HEK293T (cell line): ENCODE data around the gene TRIM2.
A peak's percentile ranks its signal among the peaks of the same experiment; 100 is the strongest.

Experiments
- CTCF ChIA-PET: fragments of 350-600 bp; formaldehyde crosslinking; extraction: SDS; loops from one replicate; lab custom pipeline; 2021; ENCODE audit warnings: antibody characterized with exemption, inconsistent platforms; lab: Yijun Ruan, JAX
- POLR2A ChIA-PET: fragments of 350-600 bp; formaldehyde crosslinking; extraction: SDS; loops from one replicate; lab custom pipeline; 2020; ENCODE audit warnings: antibody characterized with exemption, inconsistent platforms; lab: Yijun Ruan, JAX
- DNase-seq: peaks from one replicate; pipeline ENCODE4 v3.0.0; 2012; ENCODE audit warnings: mixed read lengths; ENCODE audit errors: extremely low spot score
- ARNT ChIP-seq: fragments of 450-650 bp; IDR thresholded peaks from 2 replicates; pipeline ENCODE4 v1.6.1; 2017; ENCODE audit warnings: mild to moderate bottlenecking
- BHLHE40 ChIP-seq: fragments of 450-650 bp; IDR thresholded peaks from 2 replicates; pipeline ENCODE4 v1.6.1; 2016; ENCODE audit warnings: mild to moderate bottlenecking, moderate library complexity, borderline replicate concordance
- CTBP1 ChIP-seq: fragments of 450-650 bp; IDR thresholded peaks from 2 replicates; pipeline ENCODE4 v1.6.1; 2016; ENCODE audit warnings: borderline replicate concordance
- ELF4 ChIP-seq: fragments of 450-650 bp; IDR thresholded peaks from 2 replicates; pipeline ENCODE4 v1.6.1; 2017; ENCODE audit warnings: antibody characterized with exemption
- FOXA1 ChIP-seq: fragments of 450-650 bp; IDR thresholded peaks from 2 replicates; pipeline ENCODE4 v1.6.1; 2016; ENCODE audit warnings: mild to moderate bottlenecking
- FOXK2 ChIP-seq: fragments of 450-650 bp; IDR thresholded peaks from 2 replicates; pipeline ENCODE4 v1.6.1; 2016; ENCODE audit warnings: mild to moderate bottlenecking
- FOXM1 ChIP-seq: fragments of 450-650 bp; IDR thresholded peaks from 2 replicates; pipeline ENCODE4 v1.6.1; 2017; ENCODE audit warnings: mild to moderate bottlenecking, borderline replicate concordance
- HDGF ChIP-seq: fragments of 450-650 bp; IDR thresholded peaks from 2 replicates; pipeline ENCODE4 v1.6.1; 2017; ENCODE audit warnings: antibody characterized with exemption, borderline replicate concordance
- L3MBTL2 ChIP-seq: fragments of 450-650 bp; conservative IDR thresholded peaks from 2 replicates; pipeline ENCODE4 v1.6.1; 2016; ENCODE audit warnings: mild to moderate bottlenecking
- LEF1 ChIP-seq: fragments of 450-650 bp; IDR thresholded peaks from 2 replicates; pipeline ENCODE4 v1.6.1; 2017; ENCODE audit warnings: mild to moderate bottlenecking, borderline replicate concordance
- NFRKB ChIP-seq: fragments of 450-650 bp; IDR thresholded peaks from 2 replicates; pipeline ENCODE4 v1.6.1; 2016; ENCODE audit warnings: mild to moderate bottlenecking, moderate library complexity
- SP1 ChIP-seq: fragments of 450-650 bp; IDR thresholded peaks from 2 replicates; pipeline ENCODE4 v1.6.1; 2017
- SUZ12 ChIP-seq: fragments of 450-650 bp; IDR thresholded peaks from 2 replicates; pipeline ENCODE4 v1.6.1; 2016; ENCODE audit warnings: mild to moderate bottlenecking
- TARDBP ChIP-seq: fragments of 450-650 bp; IDR thresholded peaks from 2 replicates; pipeline ENCODE4 v1.6.1; 2016
- ZNF384 ChIP-seq: fragments of 450-650 bp; IDR thresholded peaks from 2 replicates; pipeline ENCODE4 v1.6.1; 2016
- TF ChIP-seq, protein P1 (sequence below): fragments of 450-650 bp; IDR thresholded peaks from 2 replicates; pipeline ENCODE4 v1.6.1; 2016

The TRIM2 gene

DNA sequence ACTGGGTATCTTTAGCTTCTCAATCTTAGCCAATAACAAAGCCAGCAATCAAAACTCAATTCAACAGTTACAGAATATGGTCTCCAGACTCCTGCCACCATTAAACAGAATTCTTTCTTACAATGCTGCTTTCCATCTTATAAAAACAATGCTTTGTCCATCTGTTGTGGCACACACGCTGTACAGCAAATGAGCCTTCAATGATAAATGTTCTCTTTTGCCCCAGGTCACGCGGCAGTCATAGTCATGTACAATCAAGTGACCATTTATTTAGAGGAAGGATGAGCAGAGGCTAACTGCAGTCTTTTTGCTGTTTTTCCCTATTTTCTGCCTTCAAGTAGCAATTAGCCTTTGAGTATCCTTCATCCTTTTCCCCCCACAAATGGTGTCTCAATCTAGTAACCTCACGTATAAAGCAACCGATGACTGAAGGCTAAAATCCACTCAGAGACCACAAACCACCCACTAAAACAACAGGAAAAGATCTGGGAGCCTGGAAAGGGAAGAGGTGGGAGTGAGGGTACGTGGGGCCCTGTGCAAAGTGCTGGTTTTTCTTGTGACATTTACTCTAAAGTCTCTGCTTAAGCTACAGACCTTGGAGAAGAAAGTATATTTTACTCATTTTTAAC, 24.4 kb downstream of the TRIM2 start:
- CTCF ChIA-PET = interaction anchor here (0.7 kb wide), 1 partner anchor 86 kb away, joined by 3 read pairs; no protein-coding TSS in a partner anchor

DNA sequence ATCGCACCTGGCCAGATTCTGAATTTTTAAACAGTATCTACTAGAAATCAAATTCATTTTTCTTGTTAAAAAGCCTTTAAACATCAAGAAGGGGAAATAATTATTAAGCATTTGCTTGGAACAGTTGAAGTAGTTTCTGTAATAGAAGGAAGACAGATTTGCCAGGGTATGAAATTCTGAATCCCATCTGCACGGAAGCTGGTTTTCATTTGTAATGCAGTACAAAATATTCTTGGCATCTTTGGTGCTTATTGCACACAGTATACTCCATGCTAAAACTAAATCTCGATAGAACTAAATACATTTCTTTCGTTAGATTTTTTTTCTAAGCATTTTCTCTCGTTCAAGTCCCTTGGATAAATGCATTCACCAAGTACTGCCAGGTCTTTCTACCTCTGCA, 25.3 kb downstream of the TRIM2 start:
- CTCF ChIA-PET = interaction anchor here (0.7 to 1.0 kb wide), 2 partner anchors 87 to 89 kb away, joined by 3 to 4 read pairs; no protein-coding TSS in a partner anchor
- no peak for DNase-seq
- POLR2A ChIA-PET = no interaction called here
- no peak for TF ChIP-seq SUZ12
- TF ChIP-seq FOXM1 = no peak
- no peak for TF ChIP-seq TARDBP
- no peak for TF ChIP-seq ZNF384
- no peak for TF ChIP-seq LEF1
- TF ChIP-seq CTBP1 = no peak
- TF ChIP-seq, protein P1, sequence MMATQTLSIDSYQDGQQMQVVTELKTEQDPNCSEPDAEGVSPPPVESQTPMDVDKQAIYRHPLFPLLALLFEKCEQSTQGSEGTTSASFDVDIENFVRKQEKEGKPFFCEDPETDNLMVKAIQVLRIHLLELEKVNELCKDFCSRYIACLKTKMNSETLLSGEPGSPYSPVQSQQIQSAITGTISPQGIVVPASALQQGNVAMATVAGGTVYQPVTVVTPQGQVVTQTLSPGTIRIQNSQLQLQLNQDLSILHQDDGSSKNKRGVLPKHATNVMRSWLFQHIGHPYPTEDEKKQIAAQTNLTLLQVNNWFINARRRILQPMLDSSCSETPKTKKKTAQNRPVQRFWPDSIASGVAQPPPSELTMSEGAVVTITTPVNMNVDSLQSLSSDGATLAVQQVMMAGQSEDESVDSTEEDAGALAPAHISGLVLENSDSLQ = no peak
- no peak for TF ChIP-seq HDGF
- no peak for TF ChIP-seq NFRKB
- no peak for TF ChIP-seq ELF4
- no peak for TF ChIP-seq FOXA1
- TF ChIP-seq BHLHE40 = no peak
- no peak for TF ChIP-seq L3MBTL2
- no peak for TF ChIP-seq SP1
- no peak for TF ChIP-seq ARNT
- TF ChIP-seq FOXK2 = no peak

More for the DNA sequence above, 24.4 kb downstream of the TRIM2 start:
- TF ChIP-seq NFRKB (no peak), CTBP1 (no peak), SUZ12 (no peak), SP1 (no peak)
- POLR2A ChIA-PET = interaction anchor here (0.6 kb wide), 1 partner anchor 87 kb away, joined by 3 read pairs; no protein-coding TSS in a partner anchor
- no peak for DNase-seq

DNA sequence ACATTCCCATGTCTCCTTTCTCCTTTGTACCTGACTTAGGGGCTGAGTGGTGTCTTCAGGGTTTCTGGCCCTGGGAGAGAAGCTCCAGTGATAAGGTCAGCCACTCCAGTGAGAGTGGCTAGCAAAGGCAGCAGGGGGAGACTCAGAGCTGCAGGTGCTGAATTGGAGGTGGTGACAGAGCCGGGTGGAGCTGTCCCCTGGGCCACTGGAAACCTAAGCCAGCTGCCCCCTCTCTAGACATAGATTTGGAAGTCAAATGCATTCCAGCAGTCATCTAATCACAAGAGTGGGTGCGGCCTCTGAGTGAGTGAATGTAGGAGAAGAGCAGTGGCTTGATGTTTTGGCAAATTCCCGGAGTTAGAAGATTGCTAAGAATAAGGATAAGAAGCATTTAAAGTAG, 28.5 kb downstream of the TRIM2 start:
- CTCF ChIA-PET = interaction anchor here (0.6 to 1.9 kb wide), 11 partner anchors 8 to 382 kb away, joined by 3 to 6 read pairs (median 4); no protein-coding TSS in a partner anchor
- TF ChIP-seq TARDBP = no peak
- TF ChIP-seq L3MBTL2 = no peak
- no peak for TF ChIP-seq ELF4
- no peak for TF ChIP-seq FOXA1
- TF ChIP-seq BHLHE40 = no peak
- no peak for TF ChIP-seq NFRKB
- POLR2A ChIA-PET = interaction anchor here (1.8 kb wide), 1 partner anchor 9 kb away, joined by 9 read pairs; no protein-coding TSS in a partner anchor
- peak; percentile 52 for DNase-seq

DNA sequence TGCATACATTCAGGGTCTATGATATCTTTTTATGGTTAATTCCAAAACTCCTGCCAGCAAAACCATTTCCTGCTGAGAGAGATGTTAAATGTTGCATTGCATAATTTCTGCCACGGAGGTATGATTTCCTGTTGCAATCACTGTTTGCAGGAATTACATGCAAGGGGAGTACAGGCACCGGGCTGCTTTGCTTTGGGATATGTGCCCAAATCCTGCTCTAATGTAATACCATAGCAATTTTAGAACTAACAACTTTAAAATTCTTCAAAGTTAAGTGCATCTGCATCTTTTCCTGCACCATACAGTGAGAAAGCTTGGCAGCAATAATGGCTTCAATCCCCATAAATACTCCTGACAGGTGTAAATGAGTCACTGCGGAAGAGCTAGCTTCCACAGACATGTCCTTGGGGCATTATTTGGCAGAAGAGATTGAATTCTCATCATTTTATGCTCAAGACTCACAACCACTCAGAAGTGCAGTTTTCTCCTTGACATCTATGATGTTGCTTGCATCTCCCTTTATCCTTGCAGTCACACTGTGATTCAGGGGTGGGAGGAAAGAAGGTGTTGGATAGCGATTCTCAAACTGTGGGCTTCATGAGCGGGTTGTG, 29.6 kb downstream of the TRIM2 start:
- TF ChIP-seq L3MBTL2 (no peak), CTBP1 (no peak), SUZ12 (no peak), SP1 (no peak)
- TF ChIP-seq, protein P1 = 0 out of 2 replicates have a peak, but pooled peaks have one; percentile 13
- ChIA-PET POLR2A (interaction anchor here (1.8 kb wide), 1 partner anchor 11 kb away, joined by 9 read pairs; no protein-coding TSS in a partner anchor), CTCF (interaction anchor here (0.6 to 1.9 kb wide), 3 partner anchors 38 to 414 kb away, joined by 3 to 5 read pairs (median 3); no protein-coding TSS in a partner anchor)
- DNase-seq = no peak

DNA sequence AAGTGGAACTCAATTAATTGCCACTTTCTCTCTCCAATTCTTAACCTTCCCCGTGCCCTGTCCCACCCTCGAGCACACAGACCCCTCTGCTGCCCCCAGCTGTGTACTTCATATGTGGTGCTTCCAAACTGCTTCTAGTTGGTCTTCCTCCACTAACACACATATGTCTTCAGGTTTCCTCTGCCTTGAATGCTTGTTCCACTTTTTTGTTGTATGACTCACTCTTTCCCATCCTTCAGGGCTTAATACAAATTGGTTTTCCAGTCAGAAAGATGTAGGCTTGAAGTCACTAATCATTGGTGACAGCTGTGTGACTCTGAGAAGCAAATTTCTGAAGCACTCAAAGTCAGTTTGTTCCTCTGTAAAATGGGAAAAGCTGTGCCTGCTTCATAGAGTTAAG, 30.6 kb downstream of the TRIM2 start:
- CTCF ChIA-PET = interaction anchor here (0.6 to 0.7 kb wide), 4 partner anchors 13 to 413 kb away, joined by 3 to 9 read pairs (median 6); no protein-coding TSS in a partner anchor
- POLR2A ChIA-PET = interaction anchor here (1.4 kb wide), 1 partner anchor 14 kb away, joined by 4 read pairs; no protein-coding TSS in a partner anchor
- TF ChIP-seq, protein P1 = peak; percentile 69
- no peak for TF ChIP-seq ELF4
- no peak for DNase-seq

DNA sequence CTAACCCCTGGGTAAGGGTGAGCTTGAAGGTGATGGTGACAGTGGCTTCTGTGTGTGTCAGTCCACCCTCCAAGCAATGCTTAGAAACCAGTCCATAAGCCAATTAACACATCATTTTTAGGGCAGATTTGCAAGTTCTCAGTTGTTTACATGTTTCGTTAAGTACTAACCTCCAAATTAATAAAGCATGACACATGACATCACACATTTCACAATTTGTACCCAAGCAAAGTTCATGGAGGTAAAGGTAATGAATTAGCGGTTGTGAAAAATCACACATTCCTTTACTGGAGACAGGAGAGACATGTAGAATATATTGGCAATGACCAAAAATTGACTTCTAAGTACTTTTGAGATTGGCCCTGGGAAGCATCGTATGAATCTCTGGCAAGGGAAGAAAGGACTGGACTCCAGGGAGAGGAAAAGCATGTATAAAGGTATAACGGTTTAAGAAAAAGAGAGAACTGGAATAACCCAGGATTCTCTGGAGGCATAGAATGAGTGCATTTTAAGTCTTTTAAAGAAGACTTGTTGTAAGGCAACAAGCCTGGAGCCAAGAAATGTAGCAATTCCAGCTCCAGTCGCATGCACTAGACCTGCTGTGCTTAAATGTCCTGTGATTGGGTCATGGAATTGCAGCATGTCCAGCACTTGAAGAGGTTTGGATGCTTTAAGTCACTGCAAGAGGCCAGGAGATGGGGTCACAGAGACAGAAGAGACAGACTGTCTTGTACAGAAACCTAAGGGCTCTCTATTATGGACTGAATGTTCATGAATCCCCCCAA, 34.1 kb downstream of the TRIM2 start:
- POLR2A ChIA-PET = interaction anchor here (0.6 kb wide), 1 partner anchor 10 kb away, joined by 3 read pairs; no protein-coding TSS in a partner anchor
- no peak for TF ChIP-seq ARNT
- no peak for TF ChIP-seq SP1
- TF ChIP-seq LEF1 = no peak
- TF ChIP-seq, protein P1 = no peak
- TF ChIP-seq FOXA1 = no peak
- TF ChIP-seq FOXM1 = no peak
- TF ChIP-seq ELF4 = no peak
- no peak for TF ChIP-seq FOXK2
- no peak for DNase-seq
- CTCF ChIA-PET = no interaction called here
